GM13977 (cell line): Measurements from ENCODE around the gene OR2L8.

Experiments used
- DNase-seq: peaks from one replicate; pipeline ENCODE4 v3.0.0; 2012; ENCODE audit warnings: low spot score
- in situ Hi-C: fragments of 300-500 bp; cut with MboI; formaldehyde crosslinking; loops from one replicate; pipeline ENCODE4 v1.12.0; 2022; ENCODE audit warnings: low sequenced_read_pairs, low pct_unique_long_range_greater_than_20kb, mixed read lengths, inconsistent platforms; ENCODE audit not compliant: unreplicated experiment
- TF ChIP-seq, protein P1 (sequence below): IDR thresholded peaks from 2 replicates; pipeline ENCODE4 v1.5.1; 2012; ENCODE audit warnings: mild to moderate bottlenecking, control low read depth; ENCODE audit not compliant: insufficient read depth; ENCODE audit errors: extremely low read depth, missing control alignments

The OR2L8 gene, protein sequence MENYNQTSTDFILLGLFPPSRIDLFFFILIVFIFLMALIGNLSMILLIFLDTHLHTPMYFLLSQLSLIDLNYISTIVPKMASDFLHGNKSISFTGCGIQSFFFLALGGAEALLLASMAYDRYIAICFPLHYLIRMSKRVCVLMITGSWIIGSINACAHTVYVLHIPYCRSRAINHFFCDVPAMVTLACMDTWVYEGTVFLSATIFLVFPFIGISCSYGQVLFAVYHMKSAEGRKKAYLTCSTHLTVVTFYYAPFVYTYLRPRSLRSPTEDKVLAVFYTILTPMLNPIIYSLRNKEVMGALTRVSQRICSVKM

DNA sequence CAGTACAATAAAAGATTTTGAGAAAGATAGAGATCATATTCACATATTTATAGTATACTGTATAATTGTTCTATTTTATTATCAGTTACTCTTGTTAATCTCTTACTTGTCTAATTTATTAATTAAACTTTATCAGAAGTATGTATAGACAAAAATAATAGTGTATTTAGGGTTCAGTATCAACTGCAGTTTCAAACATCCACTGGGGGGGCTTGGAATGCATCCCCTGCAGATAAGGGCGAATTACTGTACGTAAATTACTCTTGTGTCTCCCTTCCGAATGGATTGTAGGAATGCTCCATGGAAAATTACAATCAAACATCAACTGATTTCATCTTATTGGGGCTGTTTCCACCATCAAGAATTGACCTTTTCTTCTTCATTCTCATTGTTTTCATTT lies at the start of gene OR2L8:
OR2L8 (plus strand) TSS at position 301 of the 400 bp plus-strand sequence; CDS start at position 301, 0 bp downstream.
- in situ Hi-C loops = no loop called here
- no peak for DNase-seq
- TF ChIP-seq, protein P1, sequence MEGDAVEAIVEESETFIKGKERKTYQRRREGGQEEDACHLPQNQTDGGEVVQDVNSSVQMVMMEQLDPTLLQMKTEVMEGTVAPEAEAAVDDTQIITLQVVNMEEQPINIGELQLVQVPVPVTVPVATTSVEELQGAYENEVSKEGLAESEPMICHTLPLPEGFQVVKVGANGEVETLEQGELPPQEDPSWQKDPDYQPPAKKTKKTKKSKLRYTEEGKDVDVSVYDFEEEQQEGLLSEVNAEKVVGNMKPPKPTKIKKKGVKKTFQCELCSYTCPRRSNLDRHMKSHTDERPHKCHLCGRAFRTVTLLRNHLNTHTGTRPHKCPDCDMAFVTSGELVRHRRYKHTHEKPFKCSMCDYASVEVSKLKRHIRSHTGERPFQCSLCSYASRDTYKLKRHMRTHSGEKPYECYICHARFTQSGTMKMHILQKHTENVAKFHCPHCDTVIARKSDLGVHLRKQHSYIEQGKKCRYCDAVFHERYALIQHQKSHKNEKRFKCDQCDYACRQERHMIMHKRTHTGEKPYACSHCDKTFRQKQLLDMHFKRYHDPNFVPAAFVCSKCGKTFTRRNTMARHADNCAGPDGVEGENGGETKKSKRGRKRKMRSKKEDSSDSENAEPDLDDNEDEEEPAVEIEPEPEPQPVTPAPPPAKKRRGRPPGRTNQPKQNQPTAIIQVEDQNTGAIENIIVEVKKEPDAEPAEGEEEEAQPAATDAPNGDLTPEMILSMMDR = no peak

GRCh38 chr1:247904122-247904521 lies 44.5 kb upstream of the OR2L8 start:
- DNase-seq = no peak
- in situ Hi-C loops = no loop called here
- TF ChIP-seq, protein P1 = no peak

DNA sequence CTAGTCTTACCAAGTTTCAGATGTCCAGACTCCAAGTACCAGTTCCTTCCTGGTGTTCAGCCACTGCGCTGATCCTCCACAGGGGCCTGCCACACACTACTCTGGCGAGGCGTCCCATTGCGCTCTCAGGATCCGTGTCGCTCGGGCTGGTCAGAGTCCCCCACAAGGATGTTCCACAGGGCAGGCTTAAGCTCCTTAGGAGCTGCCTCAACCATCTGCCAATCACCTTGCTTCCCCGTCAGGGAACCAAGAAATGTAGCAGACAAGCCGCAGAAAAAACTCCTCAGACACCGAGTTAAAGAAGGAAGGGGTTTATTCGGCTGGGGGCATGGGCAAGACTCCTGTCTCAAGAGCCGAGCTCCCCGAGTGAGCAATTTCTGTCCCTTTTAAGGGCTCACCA lies 43.5 kb upstream of the OR2L8 start:
- in situ Hi-C loops = no loop called here
- TF ChIP-seq, protein P1 = no peak
- no peak for DNase-seq

- TF ChIP-seq, protein P1 = no peak
- in situ Hi-C loops = no loop called here
- no peak for DNase-seq
These were observed 42.7 kb upstream of the OR2L8 start for GRCh38 chr1:247905910-247906503.

- in situ Hi-C loops = no loop called here
- TF ChIP-seq, protein P1 = no peak
- no peak for DNase-seq
These were observed 42.1 kb upstream of the OR2L8 start for GRCh38 chr1:247906504-247907047.

GRCh38 chr1:247908766-247909165 lies 39.9 kb upstream of the OR2L8 start:
- no peak for DNase-seq
- TF ChIP-seq, protein P1 = no peak
- in situ Hi-C loops = no loop called here
